ENCODE measurements around the gene KRT83. TPM values are rescaled to one million over a fixed set of nuclear protein-coding genes. Genes with fewer than 3 reads are reported as not detected.

KRT83 gene
- total RNA-seq, 1 donor from 2014 or later: not detected

GRCh38 chr12:52327830-52328500 is 6.8 kb upstream of the KRT83 start:
- H3K27ac Mint-ChIP-seq (ENCODE audit: unreplicated experiment): no peak overlapping the region
- no peaks in the 10 kb centered on the region for H3K36me3 Mint-ChIP-seq (ENCODE audit: low read depth, unreplicated experiment)
- H3K4me3 Mint-ChIP-seq (ENCODE audit: unreplicated experiment): no peak overlapping the region
- H3K4me1 Mint-ChIP-seq (ENCODE audit: unreplicated experiment): no peaks in the 10 kb centered on the region
- peaks cover 3% of the 10 kb centered on the region for H3K27me3 Mint-ChIP-seq (ENCODE audit: unreplicated experiment)
- DNase-seq (ENCODE audit: low spot score): no peak
- TF ChIP-seq, protein P1, sequence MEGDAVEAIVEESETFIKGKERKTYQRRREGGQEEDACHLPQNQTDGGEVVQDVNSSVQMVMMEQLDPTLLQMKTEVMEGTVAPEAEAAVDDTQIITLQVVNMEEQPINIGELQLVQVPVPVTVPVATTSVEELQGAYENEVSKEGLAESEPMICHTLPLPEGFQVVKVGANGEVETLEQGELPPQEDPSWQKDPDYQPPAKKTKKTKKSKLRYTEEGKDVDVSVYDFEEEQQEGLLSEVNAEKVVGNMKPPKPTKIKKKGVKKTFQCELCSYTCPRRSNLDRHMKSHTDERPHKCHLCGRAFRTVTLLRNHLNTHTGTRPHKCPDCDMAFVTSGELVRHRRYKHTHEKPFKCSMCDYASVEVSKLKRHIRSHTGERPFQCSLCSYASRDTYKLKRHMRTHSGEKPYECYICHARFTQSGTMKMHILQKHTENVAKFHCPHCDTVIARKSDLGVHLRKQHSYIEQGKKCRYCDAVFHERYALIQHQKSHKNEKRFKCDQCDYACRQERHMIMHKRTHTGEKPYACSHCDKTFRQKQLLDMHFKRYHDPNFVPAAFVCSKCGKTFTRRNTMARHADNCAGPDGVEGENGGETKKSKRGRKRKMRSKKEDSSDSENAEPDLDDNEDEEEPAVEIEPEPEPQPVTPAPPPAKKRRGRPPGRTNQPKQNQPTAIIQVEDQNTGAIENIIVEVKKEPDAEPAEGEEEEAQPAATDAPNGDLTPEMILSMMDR (IDR thresholded peaks at IDR 0.05; ENCODE audit: unreplicated experiment): no peak
- H3K9me3 Mint-ChIP-seq (ENCODE audit: unreplicated experiment): no peaks in the 10 kb centered on the region

GRCh38 chr12:52327052-52327829 is 6.0 kb upstream of the KRT83 start:
- H3K27ac Mint-ChIP-seq (ENCODE audit: unreplicated experiment): no peak overlapping the region
- H3K27me3 Mint-ChIP-seq (ENCODE audit: unreplicated experiment): peaks cover 6% of the 10 kb centered on the region
- no peaks in the 10 kb centered on the region for H3K9me3 Mint-ChIP-seq (ENCODE audit: unreplicated experiment)
- no peak overlapping the region for H3K4me3 Mint-ChIP-seq (ENCODE audit: unreplicated experiment)
- H3K36me3 Mint-ChIP-seq (ENCODE audit: low read depth, unreplicated experiment): no peaks in the 10 kb centered on the region
- H3K4me1 Mint-ChIP-seq (ENCODE audit: unreplicated experiment): no peaks in the 10 kb centered on the region
- TF ChIP-seq, protein P1 (IDR thresholded peaks at IDR 0.05; ENCODE audit: unreplicated experiment): peak; percentile 49
- DNase-seq (ENCODE audit: low spot score): peak; percentile 76

- Mint-ChIP-seq H3K4me3 (ENCODE audit: unreplicated experiment) (no peak overlapping the region), H3K27me3 (ENCODE audit: unreplicated experiment) (peaks cover 10% of the 10 kb centered on the region), H3K9me3 (ENCODE audit: unreplicated experiment) (no peaks in the 10 kb centered on the region), H3K36me3 (ENCODE audit: low read depth, unreplicated experiment) (no peaks in the 10 kb centered on the region), H3K4me1 (ENCODE audit: unreplicated experiment) (no peaks in the 10 kb centered on the region), H3K27ac (ENCODE audit: unreplicated experiment) (no peak overlapping the region)
- TF ChIP-seq, protein P1 (IDR thresholded peaks at IDR 0.05; ENCODE audit: unreplicated experiment): no peak
- no peak for DNase-seq (ENCODE audit: low spot score)
Measured at GRCh38 chr12:52324153-52324444, 2.9 kb upstream of the KRT83 start.

- Mint-ChIP-seq H3K27me3 (ENCODE audit: unreplicated experiment) (peaks cover 10% of the 10 kb centered on the region), H3K4me1 (ENCODE audit: unreplicated experiment) (no peaks in the 10 kb centered on the region), H3K4me3 (ENCODE audit: unreplicated experiment) (no peak overlapping the region), H3K36me3 (ENCODE audit: low read depth, unreplicated experiment) (no peaks in the 10 kb centered on the region), H3K9me3 (ENCODE audit: unreplicated experiment) (no peaks in the 10 kb centered on the region), H3K27ac (ENCODE audit: unreplicated experiment) (no peak overlapping the region)
- TF ChIP-seq, protein P1 (IDR thresholded peaks at IDR 0.05; ENCODE audit: unreplicated experiment): no peak
- no peak for DNase-seq (ENCODE audit: low spot score)
Measured at GRCh38 chr12:52323416-52324152, 2.4 kb upstream of the KRT83 start.
